MM.1S (cell line): Measurements from ENCODE around the gene BORCS8.
A peak's percentile ranks its signal among the peaks of the same experiment; 100 is the strongest.

Experiments
- DNase-seq: peaks from one replicate; pipeline ENCODE4 v3.0.0-alpha.2; 2015
- H2AFZ ChIP-seq: fragments of 300-600 bp; sonication (generic); 2 replicates; pipeline ENCODE4 v1.6.0; 2016; ENCODE audit warnings: antibody characterized with exemption, low read length
- H3F3A ChIP-seq: fragments of 300-600 bp; sonication (generic); 2 replicates; pipeline ENCODE4 v1.6.1; 2016; ENCODE audit warnings: mild to moderate bottlenecking, antibody characterized with exemption, low read length, moderate library complexity, mixed read lengths; ENCODE audit not compliant: insufficient read depth
- H3K27ac ChIP-seq: fragments of 300-600 bp; sonication (generic); 2 replicates; pipeline ENCODE4 v1.5.1; 2016; ENCODE audit warnings: mild to moderate bottlenecking, low read length
- H3K27me3 ChIP-seq: fragments of 300-600 bp; sonication (generic); replicated peaks from 2 replicates; pipeline ENCODE4 v1.6.0; 2016; ENCODE audit warnings: low read length; ENCODE audit not compliant: insufficient read depth
- H3K36me3 ChIP-seq: fragments of 300-600 bp; sonication (generic); replicated peaks from 2 replicates; pipeline ENCODE4 v1.6.1; 2016; ENCODE audit warnings: mild to moderate bottlenecking, low read length, mixed read lengths; ENCODE audit not compliant: insufficient read depth
- H3K4me1 ChIP-seq: fragments of 300-600 bp; sonication (generic); 2 replicates; pipeline ENCODE4 v1.6.1; 2016; ENCODE audit warnings: low read length, mixed read lengths
- H3K4me2 ChIP-seq: fragments of 300-600 bp; sonication (generic); 2 replicates; pipeline ENCODE4 v1.6.0; 2016; ENCODE audit warnings: low read depth, low read length
- H3K4me3 ChIP-seq: fragments of 300-600 bp; sonication (generic); 2 replicates; pipeline ENCODE4 v1.5.1; 2016; ENCODE audit warnings: low read length, mixed read lengths
- H3K79me2 ChIP-seq: fragments of 300-600 bp; sonication (generic); 2 replicates; pipeline ENCODE4 v1.6.1; 2016; ENCODE audit warnings: mixed run types, low read length, mixed read lengths
- H3K9ac ChIP-seq: fragments of 300-600 bp; sonication (generic); 2 replicates; pipeline ENCODE4 v1.6.1; 2016; ENCODE audit warnings: low read length, mixed read lengths
- H3K9me2 ChIP-seq: fragments of 300-600 bp; sonication (generic); replicated peaks from 2 replicates; pipeline ENCODE4 v1.6.1; 2016; ENCODE audit warnings: mild to moderate bottlenecking, low read length, mixed read lengths; ENCODE audit not compliant: insufficient read depth
- H3K9me3 ChIP-seq: fragments of 300-600 bp; sonication (generic); replicated peaks from 2 replicates; pipeline ENCODE4 v1.6.1; 2016; ENCODE audit warnings: mild to moderate bottlenecking, low read length, mixed read lengths; ENCODE audit not compliant: insufficient read depth
- H4K20me1 ChIP-seq: fragments of 300-600 bp; sonication (generic); 2 replicates; pipeline ENCODE4 v1.6.1; 2016; ENCODE audit warnings: mild to moderate bottlenecking, low read length, moderate library complexity, mixed read lengths; ENCODE audit not compliant: insufficient read depth
- CTCF ChIP-seq: fragments of 300-600 bp; sonication (generic); IDR thresholded peaks from 2 replicates; pipeline ENCODE4 v1.5.1; 2016; ENCODE audit warnings: antibody characterized with exemption, low read length, mixed read lengths
- EZH2 ChIP-seq: fragments of 300-600 bp; sonication (generic); optimal IDR thresholded peaks from 2 replicates; pipeline ENCODE3; 2017; ENCODE audit warnings: low read depth, mild to moderate bottlenecking, antibody characterized with exemption, low read length, mixed read lengths
- EZH2phosphoT487 ChIP-seq: fragments of 300-600 bp; sonication (generic); IDR thresholded peaks from 2 replicates; pipeline ENCODE4 v1.6.1; 2018; ENCODE audit warnings: antibody characterized with exemption, low read length

Gene BORCS8

DNA sequence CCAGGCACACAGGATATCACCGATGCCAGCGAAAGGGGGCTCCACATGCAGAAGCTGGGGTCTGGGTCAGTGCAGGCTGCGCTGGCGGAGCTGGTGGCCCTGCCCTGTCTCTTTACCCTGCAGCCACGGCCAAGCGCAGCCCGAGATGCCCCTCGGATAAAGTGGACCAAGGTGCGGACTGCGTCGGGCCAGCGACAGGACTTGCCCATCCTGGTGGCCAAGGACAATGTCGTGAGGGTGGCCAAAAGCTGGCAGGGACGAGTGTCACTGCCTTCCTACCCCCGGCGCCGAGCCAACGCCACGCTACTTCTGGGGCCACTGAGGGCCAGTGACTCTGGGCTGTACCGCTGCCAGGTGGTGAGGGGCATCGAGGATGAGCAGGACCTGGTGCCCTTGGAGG, 27.0 kb upstream of the BORCS8 start:
- H2AFZ ChIP-seq = no peak overlapping the region
- H3K27me3 ChIP-seq = peaks cover 67% of the 10 kb centered on the region
- no peaks in the 10 kb centered on the region for H3K9me3 ChIP-seq
- no peaks in the 10 kb centered on the region for H3K79me2 ChIP-seq
- no peaks in the 10 kb centered on the region for H3F3A ChIP-seq
- no peaks in the 10 kb centered on the region for H3K4me1 ChIP-seq
- no peak overlapping the region for H3K4me3 ChIP-seq
- no peaks in the 10 kb centered on the region for H4K20me1 ChIP-seq
- H3K27ac ChIP-seq = no peak overlapping the region
- no peak overlapping the region for H3K9ac ChIP-seq
- H3K9me2 ChIP-seq = no peaks in the 10 kb centered on the region
- no peak overlapping the region for H3K4me2 ChIP-seq
- no peak for DNase-seq
- TF ChIP-seq EZH2phosphoT487 (no peak), EZH2 (no peak), CTCF (no peak)
- no peaks in the 10 kb centered on the region for H3K36me3 ChIP-seq

DNA sequence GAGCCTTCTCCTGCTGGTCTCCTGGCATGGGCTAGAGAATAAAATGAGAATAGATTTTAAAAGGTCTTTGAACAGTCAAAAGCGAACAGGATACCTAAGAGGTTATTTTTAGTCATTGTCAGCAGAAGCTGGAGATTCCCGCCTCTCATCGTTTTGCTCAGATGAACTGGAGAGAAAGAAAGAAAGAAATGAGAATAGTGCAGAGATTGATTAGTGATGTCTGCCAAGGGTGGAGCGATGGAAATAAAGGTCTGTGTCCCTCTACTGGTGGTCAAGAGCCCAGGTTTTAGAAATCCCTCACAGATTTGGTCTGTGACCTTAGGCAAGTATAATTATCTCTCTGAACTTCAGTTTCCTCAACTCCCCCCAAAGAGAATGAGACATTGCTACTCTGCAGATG, 25.1 kb upstream of the BORCS8 start:
- Histone ChIP-seq H3K79me2 (no peaks in the 10 kb centered on the region), H3K27ac (no peak overlapping the region), H2AFZ (no peak overlapping the region), H3F3A (no peaks in the 10 kb centered on the region), H4K20me1 (no peaks in the 10 kb centered on the region), H3K36me3 (no peaks in the 10 kb centered on the region), H3K9me2 (no peaks in the 10 kb centered on the region), H3K27me3 (peaks cover 76% of the 10 kb centered on the region), H3K4me2 (no peak overlapping the region; the same call in 1 of the 2 replicates), H3K4me1 (no peaks in the 10 kb centered on the region), H3K9ac (no peak overlapping the region), H3K4me3 (no peak overlapping the region), H3K9me3 (no peaks in the 10 kb centered on the region)
- TF ChIP-seq CTCF (0 out of 2 replicates have a peak, but pooled peaks have one; percentile 13), EZH2phosphoT487 (no peak), EZH2 (no peak)
- DNase-seq = peak; percentile 38

- Histone ChIP-seq H3K4me3 (no peak overlapping the region), H3K4me1 (no peaks in the 10 kb centered on the region), H3K9me2 (no peaks in the 10 kb centered on the region), H3K9ac (no peak overlapping the region), H3K79me2 (no peaks in the 10 kb centered on the region), H4K20me1 (no peaks in the 10 kb centered on the region), H3F3A (no peaks in the 10 kb centered on the region), H3K36me3 (no peaks in the 10 kb centered on the region), H3K9me3 (no peaks in the 10 kb centered on the region), H2AFZ (no peak overlapping the region), H3K4me2 (no peak overlapping the region), H3K27ac (no peak overlapping the region), H3K27me3 (peaks cover 79% of the 10 kb centered on the region)
- TF ChIP-seq EZH2 (no peak), EZH2phosphoT487 (no peak), CTCF (no peak)
- no peak for DNase-seq
These were observed 23.8 kb upstream of the BORCS8 start for GRCh38 chr19:19215792-19216191.
